LHCN-M2 (cell line): ENCODE measurements around the gene STAT6. TPM values are rescaled to one million over a fixed set of nuclear protein-coding genes. Genes with fewer than 3 reads are reported as not detected.
A peak's percentile ranks its signal among the peaks of the same experiment; 100 is the strongest.

Experiments used
- DNase-seq: peaks from one replicate; pipeline ENCODE4 v3.0.0-alpha.2; 2012; ENCODE audit warnings: low read depth
- total RNA-seq: library from RNA; depleted of rRNA; stranded (reverse); fragments of >200 nt; gene quantifications from 2 replicates; pipeline ENCODE4 v1.2.3, GENCODE V29; 2014

Gene STAT6
- total RNA-seq, 1 experiment from 2014 or later = 89.3 TPM

DNA sequence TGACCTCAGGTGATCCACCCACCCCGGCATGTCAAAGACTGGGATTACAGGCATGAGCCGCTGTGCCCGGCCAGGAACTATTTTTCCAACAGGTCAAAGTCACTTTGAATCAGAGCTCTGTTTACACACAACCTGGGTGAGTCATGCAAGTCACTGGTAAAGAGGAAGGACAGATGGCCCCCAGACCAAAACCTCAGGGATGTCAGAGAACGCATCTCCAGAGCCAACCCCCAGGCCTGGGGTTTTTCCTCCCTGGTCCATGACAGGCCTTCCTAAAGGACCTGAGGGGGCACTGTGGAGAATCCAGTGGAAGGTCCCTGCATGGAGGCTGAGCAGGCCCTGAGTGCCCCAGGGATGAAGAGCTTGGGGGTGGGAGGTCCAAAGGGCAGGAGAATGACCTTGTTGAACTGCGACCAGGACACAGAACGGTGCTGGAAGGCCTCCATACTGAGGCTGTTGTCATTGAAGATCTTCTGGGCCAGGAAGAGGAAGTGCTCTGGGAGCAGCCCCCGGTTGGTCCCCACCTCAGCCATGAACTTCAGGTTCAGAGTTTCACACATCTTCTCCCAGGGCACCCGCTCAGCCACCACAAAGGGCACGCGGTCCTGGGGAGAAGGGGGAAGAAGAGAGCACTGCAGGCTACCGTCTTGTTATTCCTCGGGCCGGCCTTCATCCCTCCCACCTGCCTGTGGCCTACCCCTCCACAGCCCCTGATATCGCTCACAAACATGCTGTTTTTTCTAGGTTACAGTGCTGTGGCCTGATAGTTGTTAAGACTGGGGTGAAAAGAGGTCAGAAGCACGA is 9.1 kb downstream of the STAT6 start:
- no peak for DNase-seq

DNA sequence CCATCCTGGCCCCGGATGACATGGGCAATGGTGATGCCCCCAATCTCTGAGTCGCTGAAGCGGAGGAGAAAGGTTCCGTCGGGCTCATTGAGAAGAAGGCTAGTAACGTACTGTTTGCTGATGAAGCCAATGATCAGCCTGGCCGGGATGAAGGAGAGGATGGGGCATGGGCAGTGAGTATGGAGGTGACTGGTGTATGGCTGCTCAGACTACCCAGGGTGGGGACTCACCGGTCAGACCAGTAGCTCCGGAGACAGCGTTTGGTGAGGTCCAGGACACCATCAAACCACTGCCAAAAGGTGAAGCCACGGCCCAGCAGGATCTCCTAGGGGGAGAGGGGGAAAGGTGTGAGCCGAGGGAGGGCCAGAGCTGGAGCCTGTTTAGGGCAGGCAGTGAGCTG is 11.4 kb downstream of the STAT6 start:
- no peak for DNase-seq

DNA sequence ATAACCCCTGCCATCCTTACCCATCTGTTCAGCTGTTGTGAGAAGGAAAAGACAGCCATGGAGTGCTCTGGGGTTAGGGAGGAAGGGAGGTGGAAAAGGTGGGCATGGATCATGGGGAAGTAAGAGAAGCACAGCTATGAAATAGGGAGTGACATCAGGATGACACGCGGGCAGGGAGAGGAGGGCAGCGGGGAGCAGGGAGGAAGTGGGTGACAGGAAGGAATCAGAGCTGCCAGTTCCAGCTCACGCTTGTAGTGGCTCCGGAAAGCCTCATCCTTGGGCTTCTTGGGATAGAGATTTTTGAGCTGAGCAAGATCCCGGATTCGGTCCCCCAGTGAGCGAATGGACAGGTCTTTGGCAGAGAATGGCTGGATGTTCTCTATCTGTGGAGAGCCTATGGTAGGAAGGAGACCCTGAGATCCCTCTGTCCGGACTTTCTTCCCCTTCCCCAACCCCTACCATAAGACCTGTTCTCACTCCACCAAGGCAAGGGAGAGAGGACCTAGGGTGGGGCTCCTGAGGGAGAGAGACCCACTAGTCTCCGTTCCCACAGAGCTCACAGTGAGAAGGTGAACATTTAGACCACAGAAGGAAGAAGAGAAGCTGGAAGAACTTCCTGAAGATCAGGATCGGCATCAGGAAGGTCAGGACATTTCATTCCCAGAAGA is 12.0 kb downstream of the STAT6 start:
- no peak for DNase-seq

DNA sequence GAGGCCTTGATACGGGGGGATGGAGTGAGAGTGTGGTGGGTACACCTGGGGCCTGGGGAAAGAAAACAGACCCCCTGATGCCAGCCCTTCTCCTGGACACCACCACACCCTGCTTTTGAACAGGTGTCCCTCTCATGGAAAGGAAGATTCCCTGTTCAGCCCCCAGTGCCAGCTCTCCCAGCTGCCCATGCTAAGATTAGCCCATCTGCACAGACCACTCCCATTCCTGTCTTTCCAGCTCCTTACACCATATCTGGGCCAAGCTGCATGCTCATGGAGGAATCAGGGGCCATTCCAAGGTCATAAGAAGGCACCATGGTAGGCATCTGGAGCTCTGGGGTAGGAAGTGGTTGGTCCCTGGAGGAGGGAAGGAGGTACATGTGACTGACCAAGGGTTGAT is 12.6 kb downstream of the STAT6 start:
- DNase-seq = no peak

DNA sequence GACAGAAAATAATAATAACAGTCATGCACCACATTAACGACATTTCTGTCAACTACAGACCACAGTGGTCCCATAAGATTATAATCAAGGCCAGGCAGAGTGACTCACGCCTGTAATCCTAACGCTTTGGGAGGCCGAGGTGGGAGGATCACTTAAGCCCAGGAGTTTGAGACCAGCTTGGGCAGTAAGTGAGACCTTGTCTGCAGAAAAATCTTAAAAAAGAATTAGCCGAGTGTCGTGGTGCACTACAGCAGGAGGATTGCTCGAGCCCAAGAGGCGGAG is 13.7 kb downstream of the STAT6 start:
- no peak for DNase-seq

DNA sequence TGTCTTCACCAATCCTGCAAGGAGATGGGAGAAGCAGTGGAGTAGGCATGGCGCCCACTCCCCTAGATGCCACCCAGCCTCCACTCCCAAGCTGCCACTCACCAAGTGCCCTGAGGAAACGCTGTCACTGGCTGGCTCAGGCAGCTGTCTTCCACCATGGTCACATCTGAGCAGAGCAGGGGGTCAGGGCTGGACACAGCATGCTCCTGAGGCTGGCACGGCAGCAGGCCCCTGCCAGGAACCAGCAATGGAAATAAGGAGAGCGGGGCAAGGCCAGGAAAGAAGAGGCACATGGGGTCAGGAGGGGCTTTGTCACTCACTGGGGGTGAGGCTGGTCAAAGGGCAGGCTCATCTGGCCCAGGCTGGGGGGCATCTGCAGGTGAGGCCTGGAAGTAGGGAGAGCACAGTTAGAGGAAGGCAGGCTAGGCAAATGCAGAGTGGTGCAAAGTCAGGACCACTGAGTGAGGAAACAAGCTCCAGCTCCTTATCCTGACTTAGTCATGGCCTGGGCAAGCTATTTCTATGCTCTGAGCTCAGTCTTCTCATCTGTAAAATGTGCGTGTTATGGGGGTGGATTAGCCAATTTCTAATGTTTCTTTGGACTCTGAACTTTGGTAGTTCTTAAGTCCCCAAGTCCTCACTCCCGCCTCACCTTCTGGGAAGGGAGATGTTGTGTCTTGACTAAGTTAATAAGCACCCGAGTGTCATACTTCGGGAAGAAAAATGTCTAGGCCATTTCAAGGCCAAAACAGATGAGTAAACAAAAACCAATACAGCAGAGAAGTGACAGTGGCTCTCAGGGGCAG is 14.2 kb downstream of the STAT6 start:
- DNase-seq = no peak

DNA sequence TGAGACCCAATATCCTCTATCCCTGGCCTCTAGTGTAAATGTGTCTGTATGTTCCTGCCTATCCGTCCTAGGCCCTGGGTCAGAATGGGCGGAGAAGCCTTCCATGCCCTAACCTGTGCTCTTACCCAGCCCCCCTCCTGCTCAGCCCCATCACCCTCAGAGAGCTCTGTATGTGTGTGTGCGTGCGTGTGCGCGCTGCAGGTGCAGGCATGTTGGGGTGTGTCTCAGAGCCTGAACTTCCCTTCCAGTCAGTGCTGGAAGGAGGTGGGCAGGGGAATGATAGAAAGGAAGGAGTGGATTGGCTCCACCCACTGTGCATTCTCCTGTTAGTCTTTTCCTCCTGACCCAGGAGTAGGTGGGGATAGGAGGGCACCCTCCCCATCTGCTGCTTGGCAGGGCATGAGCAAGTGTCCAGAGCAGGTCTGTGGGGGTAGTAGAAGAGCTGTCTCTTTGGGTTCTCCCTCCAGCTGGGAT is 15.0 kb downstream of the STAT6 start:
- DNase-seq = no peak

DNA sequence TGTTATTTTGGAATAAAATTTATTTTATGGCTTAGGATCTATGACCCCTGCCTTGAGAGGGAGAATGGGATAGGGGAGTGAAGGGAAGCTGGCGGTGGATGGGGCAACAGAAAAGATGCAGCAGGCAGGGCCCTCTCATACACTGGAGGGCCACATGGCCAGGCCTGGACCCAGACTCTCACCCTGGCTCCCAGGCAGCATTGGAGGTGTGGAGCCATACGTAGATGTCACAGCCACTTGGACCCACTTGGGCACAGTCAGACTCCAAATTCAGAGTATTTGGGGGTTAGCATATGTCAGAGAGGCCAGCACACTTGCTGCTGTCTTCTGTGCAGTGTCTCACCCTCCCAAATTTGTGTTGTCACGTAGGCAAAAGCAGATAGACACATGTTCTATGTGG is 15.7 kb downstream of the STAT6 start:
- no peak for DNase-seq

DNA sequence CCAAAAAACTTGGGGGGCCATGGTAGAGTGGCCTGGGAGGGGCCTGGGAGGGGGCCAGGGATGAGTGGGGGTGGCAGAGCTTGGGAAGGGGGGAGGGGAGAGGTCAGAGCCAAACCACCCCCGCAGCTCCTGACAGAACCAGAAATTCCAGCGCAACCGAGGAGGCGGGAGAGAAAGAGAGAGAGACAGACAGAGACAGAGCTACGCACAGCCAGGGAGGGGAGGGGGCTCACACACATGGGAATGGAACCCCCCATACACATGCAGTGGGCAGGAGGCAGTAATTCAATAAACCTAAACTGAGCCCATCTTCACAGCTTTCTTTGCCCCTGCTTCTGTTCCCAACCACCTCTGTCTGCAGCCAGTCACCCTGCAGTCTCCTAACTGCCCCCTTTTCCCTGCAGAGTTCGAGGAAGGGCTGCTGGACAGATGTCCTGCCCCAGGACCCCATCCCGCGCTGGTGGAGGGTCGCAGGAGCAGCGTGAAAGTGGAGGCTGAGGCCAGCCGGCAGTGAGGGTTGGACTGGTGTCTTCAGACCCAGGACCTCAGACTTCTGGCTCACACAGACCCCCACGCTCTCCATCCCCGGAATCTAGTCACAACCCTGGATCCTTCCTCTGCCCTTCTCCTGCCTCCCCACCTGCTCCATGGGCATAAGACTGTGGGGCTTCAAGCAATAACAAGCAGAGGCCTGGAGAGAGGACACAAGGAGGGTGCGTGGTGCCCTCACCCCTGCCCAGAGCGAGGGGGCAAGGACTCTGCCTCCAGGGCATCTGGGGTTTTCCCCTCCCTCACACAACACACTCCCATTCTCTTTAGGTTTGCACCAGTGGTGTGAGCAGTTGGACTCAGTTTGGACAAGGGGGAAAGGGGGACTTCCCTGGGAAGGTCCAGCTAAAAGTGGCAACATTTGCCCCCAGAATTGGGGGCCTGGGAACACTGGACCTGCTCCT is 16.7 kb downstream of the STAT6 start:
- no peak for DNase-seq

DNA sequence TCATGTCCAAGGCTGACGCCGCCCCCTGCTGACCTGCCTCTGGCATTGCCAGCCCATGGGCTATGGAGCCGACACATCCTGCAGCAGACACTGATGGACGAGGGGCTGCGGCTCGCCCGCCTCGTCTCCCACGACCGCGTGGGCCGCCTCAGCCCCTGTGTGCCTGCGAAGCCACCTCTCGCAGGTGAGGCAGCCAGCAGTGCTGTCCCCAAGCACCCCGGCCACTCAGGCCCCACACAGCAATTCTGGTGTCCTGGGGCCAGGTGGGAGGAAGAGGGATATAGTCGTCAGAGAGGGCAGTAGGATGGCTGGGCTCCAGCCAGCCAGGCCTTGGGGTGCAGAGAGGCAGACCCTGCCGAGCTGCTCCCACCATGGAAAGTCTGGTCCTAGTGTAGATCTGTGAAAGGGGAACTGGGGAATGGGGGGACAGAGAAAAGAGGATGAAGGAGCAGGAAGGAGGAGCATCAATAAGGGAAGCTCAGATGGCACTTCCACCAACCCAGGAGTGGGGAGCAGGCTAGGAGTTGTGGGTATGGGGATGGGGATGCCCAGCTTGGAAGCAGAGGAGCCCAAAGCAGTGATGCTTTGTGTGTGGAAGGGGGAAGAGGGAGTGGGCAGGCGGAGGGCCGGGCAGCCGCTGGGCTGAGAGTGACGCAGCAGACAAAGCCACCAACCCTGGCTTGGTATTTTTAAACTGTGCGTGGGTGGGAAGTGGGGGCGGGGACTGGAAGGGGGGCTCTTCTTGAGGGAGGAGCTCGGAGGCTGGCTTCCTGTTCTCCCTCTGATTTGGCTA is 17.6 kb downstream of the STAT6 start:
- DNase-seq = peak; percentile 77

DNA sequence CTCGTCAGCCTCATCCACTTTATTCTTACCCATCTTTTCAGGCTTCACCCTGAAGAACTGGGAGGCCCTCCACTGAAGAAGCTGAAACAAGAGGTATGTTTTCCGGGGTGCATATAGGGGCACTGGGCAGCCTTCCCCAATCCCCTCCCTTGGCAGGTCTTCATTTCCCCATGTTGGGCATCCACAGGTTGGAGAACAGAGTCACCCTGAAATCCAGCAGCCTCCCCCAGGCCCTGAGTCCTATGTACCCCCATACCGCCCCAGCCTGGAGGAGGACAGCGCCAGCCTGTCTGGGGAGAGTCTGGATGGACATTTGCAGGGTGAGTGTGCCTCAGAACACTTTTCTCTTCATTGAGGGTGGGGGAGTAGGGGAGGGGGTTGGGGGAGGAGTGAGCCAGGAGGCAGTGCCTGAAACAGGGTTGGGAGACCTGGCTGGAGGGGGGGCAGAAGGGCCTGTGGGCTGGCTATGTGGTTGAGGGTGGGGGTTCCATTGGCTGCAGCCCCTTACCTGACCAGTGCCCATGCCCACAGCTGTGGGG is 18.2 kb downstream of the STAT6 start:
- no peak for DNase-seq

DNA sequence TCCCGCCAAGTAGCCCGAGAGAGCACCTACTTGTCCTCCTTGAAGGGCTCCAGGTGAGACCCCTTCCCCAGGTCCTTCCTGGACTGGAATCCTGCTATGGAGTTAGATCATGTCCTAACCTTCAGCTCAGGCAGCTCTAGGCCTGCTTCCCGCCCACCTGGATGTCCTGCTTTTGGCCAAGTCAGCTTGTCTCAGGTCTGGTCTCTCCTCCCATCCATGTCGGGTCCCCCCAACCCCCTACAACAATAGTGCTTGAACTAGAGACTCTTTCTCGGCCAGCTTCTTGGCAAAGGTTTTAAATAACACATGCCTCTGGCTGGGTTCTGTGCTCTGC is 18.7 kb downstream of the STAT6 start:
- DNase-seq = no peak

DNA sequence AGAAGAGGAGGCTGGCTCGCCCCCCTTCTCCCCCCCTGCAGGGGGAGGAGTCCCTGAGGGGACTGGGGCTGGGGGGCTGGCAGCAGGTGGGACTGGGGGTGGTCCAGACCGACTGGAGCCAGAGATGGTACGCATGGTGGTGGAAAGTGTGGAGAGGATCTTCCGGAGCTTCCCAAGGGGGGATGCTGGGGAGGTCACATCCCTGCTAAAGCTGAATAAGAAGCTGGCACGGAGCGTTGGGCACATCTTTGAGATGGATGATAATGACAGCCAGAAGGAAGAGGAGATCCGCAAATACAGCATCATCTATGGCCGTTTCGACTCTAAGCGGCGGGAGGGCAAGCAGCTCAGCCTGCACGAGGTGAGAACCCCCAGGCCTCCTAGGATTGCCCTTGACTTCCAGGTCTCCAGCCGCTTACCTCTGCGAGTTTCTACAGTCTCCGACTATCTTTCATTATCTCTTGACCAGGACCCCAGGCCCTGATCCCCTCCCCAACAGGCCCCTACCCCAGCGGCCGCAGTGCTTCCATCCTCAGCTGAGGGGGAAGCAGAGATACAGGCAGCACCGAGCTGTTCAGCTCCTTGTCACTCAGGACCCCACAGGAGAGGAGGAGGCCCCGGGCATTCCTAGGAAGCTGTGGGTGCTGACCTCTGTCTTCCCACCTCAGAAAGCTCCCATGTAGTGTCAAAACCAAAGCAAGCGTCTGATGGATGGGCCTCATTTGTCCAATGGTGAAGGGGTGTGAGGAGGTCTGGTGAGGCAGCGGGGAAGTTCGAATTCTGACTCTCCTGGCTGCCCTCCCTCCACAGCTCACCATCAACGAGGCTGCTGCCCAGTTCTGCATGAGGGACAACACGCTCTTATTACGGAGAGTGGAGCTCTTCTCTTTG is 19.3 kb downstream of the STAT6 start:
- no peak for DNase-seq

DNA sequence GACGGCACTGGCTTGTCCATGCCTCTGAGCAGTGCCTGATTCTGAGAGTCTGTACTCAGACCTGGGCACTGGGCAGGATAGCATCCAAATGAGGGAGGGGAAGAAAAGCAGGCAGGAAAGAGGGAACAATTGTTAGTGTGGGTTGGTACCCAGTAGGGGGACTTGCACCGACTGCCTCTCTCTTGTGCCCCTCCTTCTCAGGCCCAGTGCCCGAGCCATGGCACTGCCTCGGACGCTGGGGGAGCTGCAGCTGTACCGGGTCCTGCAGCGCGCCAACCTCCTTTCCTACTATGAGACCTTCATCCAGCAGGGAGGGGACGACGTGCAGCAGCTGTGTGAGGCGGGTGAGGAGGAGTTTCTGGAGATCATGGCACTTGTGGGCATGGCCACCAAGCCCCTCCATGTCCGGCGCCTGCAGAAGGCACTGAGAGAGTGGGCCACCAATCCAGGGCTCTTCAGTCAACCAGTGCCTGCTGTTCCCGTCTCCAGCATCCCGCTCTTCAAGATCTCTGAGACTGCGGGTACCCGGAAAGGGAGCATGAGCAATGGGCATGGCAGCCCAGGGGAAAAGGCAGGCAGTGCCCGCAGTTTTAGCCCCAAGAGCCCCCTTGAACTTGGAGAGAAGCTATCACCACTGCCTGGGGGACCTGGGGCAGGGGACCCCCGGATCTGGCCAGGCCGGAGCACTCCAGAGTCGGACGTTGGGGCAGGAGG is 20.1 kb downstream of the STAT6 start:
- peak; percentile 70 for DNase-seq

DNA sequence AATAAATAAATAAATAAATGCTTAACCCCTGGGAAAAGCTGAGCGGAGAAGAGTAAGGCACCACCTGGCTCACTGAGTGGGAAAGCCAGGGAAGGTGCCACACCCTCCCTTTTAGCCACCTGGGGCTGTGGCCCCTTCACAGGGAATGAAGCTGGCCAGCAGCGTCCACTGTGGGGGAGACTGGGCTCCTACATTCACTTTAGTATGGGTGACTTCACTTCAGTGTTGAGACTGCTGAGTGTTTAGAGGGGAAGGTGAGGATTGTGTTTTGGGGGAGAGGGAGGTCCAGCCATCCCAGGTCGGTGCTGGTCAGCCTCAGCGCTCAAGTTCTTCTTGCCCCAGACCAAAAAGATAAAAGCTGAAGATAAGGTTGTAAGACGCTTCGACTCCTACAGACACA is 20.7 kb downstream of the STAT6 start:
- no peak for DNase-seq

DNA sequence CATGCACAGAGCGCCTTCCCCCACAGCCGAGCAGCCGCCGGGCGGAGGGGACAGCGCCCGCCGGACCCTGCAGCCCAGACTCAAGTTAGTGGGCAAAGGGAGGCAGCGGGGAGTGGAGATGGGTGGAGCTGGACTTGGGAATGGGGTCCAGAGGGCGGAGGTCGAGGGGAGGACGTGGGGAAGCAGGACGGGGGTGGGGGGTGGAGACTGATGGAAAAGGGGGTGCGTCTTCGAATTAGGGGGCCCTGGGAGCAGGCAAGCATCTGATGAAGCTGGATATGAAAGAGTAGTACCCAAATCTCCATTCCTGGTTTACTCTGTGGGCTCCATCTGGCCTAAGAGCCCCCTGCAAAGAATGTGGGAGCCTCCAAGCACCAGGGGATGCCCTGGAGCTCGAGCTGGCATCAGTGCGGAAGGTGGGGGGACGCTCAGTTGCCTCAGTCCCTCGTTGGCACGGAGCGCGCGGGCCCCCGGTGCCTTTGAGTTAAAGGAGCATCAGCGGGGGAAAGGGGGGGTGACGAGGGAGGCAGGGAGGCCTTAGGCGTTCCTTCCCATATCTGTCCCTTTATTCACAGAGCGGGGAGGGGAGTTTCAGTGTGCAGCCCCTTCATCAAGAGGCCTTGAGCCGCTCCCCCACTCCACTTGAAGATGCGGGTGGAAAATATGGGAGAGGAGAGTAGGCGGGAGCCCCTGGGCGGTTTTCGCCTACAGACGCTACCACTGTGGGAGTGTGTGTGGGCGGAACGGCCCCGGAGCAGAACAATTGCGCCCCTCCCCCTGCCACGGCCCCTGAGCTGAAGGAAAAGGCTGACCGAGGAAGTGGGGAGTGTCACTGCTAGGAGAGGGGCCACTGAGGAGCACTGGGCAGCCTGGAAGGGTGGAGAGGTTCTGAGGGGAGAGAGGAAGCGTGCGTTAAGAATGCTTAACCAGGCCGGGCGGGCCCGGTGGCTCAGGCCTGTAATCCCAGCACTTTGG is 21.6 kb downstream of the STAT6 start:
- DNase-seq = peak; percentile 54
